ENCODE measurements around the gene GDF7.

The GDF7 gene

DNA sequence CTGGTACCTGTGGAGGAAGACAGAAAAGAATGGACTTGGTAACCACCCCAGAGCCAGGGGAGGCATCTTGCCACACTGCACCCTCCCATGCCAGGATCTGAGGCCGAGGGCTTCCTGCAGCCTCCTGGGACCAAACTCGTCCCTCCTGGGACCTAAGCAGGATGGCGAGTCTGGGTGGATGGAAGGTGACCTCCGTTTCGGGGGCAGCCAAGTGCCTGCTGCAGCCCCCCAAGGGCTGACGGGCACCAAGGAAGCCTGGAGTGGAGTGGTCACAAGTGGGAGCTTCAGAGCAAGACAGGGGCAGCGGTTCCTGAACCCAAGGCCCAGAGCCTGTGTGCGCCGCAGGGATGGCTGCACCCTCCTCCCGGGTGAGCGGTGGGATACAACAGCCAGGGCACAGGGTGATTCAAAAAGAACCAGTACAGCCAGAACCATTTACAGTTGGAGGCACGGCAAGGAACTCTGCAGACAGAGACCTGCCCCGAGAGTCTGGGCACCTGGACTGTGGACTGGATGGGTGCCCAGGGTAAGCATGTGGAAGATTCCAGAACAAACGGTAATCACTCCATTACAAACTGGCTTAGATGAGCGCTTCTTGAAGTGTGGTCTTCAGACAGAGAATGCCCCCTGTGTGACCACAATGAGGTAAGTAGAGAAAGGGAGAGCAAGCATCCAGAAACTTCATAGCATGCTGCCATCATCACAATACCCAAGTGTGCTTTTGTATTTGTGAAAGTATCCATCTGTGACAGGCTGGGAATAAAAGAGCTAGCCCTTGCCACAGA, 28.1 kb upstream of the GDF7 start:
- no peak overlapping the region for H2BK15ac ChIP-seq (replicated peaks; ENCODE audit: low read depth)
- WGBS (ENCODE audit: extremely low coverage, insufficient coverage, low lambda C conversion rate) = no CpG with 5 or more reads among the region's 15 CpGs
- H3K36me3 ChIP-seq (ENCODE audit: control insufficient read depth, insufficient read depth, low read length) = no peaks in the 10 kb centered on the region
- H3K4me2 ChIP-seq (ENCODE audit: low read length) = no peak overlapping the region
- H3K23ac ChIP-seq (ENCODE audit: low read length) = no peak overlapping the region
- no peak overlapping the region for H4K5ac ChIP-seq (ENCODE audit: low read length)
- no peak overlapping the region for H3K18ac ChIP-seq (ENCODE audit: low read length)
- no peak overlapping the region for H3K4me3 ChIP-seq (ENCODE audit: low read length)
- no peak overlapping the region for H3K9ac ChIP-seq (ENCODE audit: low read length)
- H3K79me2 ChIP-seq (ENCODE audit: control insufficient read depth, insufficient read depth, low read length) = no peaks in the 10 kb centered on the region
- no peak overlapping the region for H3K4ac ChIP-seq (ENCODE audit: low read depth, low read length)
- no peak overlapping the region for H3K27ac ChIP-seq (ENCODE audit: low read depth, low read length)
- H2BK5ac ChIP-seq (ENCODE audit: low read length) = no peak overlapping the region
- H3K79me1 ChIP-seq (ENCODE audit: low read length) = no peaks in the 10 kb centered on the region
- no peak for DNase-seq
- no peak overlapping the region for H2AK5ac ChIP-seq (ENCODE audit: low read length)
- H3K27me3 ChIP-seq (ENCODE audit: insufficient read depth, low read length, poor library complexity) = no peaks in the 10 kb centered on the region
- no peak overlapping the region for H3K56ac ChIP-seq (ENCODE audit: low read length)
- peaks cover 2% of the 10 kb centered on the region for H3K4me1 ChIP-seq (ENCODE audit: control insufficient read depth, low read depth, low read length)
- no peak overlapping the region for H2BK120ac ChIP-seq (ENCODE audit: low read depth, low read length)
- H4K8ac ChIP-seq (ENCODE audit: low read depth, low read length) = no peak overlapping the region

DNA sequence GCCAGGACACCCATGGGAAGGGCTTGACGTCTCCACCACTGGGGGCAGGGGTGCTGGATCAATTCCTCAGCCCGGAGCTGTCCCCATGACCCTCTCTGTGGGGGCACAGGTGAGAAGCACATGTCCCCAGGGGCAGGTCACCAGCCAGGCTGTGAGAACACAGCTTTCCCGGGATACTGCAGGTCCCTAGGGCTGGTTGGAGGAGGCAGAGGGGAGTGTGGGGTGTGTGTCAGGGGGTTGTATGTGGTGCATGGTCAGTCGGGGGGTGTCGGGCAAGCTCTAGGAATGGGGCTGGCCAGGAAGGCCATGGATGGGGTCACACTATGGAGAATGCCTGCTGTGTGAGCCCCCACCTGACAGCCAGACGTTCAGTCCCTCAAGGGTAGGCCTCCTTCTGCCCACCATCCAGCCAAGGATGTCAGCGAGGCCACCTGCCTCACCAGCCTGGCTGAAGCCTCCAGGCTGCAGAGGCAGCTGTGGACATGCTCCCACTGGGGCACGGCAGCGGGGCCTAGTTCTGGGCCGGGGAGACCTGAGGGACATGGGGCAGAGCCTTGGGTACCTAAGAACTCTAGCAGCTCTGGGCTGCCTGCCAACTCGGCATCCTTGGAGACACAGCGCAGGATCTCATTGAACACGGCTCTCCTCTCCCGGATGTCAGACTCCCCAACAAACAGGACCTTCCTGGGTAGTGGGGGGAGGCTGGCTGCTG, 26.4 kb upstream of the GDF7 start:
- no CpG with 5 or more reads among the region's 14 CpGs for WGBS (ENCODE audit: extremely low coverage, insufficient coverage, low lambda C conversion rate)
- Histone ChIP-seq H3K27ac (ENCODE audit: low read depth, low read length) (no peak overlapping the region), H3K56ac (ENCODE audit: low read length) (no peak overlapping the region), H2AK5ac (ENCODE audit: low read length) (no peak overlapping the region), H3K9ac (ENCODE audit: low read length) (no peak overlapping the region), H3K18ac (ENCODE audit: low read length) (no peak overlapping the region), H2BK120ac (ENCODE audit: low read depth, low read length) (no peak overlapping the region), H4K5ac (ENCODE audit: low read length) (no peak overlapping the region), H3K23ac (ENCODE audit: low read length) (no peak overlapping the region), H3K27me3 (ENCODE audit: insufficient read depth, low read length, poor library complexity) (no peaks in the 10 kb centered on the region), H2BK5ac (ENCODE audit: low read length) (no peak overlapping the region), H3K4me3 (ENCODE audit: low read length) (no peak overlapping the region), H3K4me2 (ENCODE audit: low read length) (no peak overlapping the region), H3K79me1 (ENCODE audit: low read length) (no peaks in the 10 kb centered on the region), H4K8ac (ENCODE audit: low read depth, low read length) (no peak overlapping the region), H3K79me2 (ENCODE audit: control insufficient read depth, insufficient read depth, low read length) (no peaks in the 10 kb centered on the region), H3K4me1 (ENCODE audit: control insufficient read depth, low read depth, low read length) (peaks cover under 1% of the 10 kb centered on the region), H3K4ac (ENCODE audit: low read depth, low read length) (no peak overlapping the region), H3K36me3 (ENCODE audit: control insufficient read depth, insufficient read depth, low read length) (no peaks in the 10 kb centered on the region), H2BK15ac (replicated peaks; ENCODE audit: low read depth) (no peak overlapping the region)
- DNase-seq = no peak

DNA sequence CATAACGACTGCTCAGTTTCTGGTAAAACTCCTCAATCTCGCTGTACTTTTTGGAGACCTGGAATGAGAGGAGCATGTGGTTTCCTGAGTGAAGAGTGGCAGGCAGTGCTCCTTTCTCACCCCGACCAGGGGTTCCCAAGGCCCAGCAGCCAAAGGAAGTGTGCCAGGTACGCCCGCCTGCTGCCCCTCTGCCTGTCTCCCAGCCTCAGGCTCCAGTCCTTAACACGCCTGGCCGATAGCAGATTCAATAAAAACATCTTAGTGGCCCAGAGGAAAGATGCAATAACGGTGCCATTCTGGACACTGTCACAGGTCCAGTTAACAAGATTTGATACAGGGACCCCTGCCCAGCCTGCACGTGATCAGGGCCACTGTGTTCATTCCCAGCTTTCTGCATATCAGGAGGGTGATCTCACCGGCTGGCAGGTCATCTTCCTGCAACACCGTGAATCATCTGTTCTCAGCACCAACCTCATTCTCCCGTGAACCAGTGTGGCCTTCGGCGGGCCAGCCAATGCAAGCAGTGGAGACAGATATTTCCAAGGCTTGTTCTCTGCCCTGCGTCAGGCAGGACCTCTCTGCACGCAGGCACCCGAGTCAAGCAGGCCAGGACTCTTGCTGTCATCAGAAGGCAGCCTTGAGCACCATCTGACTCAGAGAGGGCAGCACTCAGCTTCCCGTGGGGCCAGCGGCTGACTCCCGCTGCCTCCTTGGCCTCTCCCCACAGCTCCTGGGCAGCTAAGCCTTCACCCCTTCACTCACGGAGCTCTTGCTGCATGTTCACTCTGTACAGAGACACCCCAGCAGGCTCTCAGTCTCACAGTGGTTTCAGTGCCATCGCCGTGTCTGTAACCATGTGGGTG, 25.6 kb upstream of the GDF7 start:
- no peak overlapping the region for H4K8ac ChIP-seq (ENCODE audit: low read depth, low read length)
- H3K79me2 ChIP-seq (ENCODE audit: control insufficient read depth, insufficient read depth, low read length) = no peaks in the 10 kb centered on the region
- no peak overlapping the region for H2AK5ac ChIP-seq (ENCODE audit: low read length)
- DNase-seq = peak; percentile 54
- no peaks in the 10 kb centered on the region for H3K4me1 ChIP-seq (ENCODE audit: control insufficient read depth, low read depth, low read length)
- H2BK5ac ChIP-seq (ENCODE audit: low read length) = no peak overlapping the region
- no peak overlapping the region for H3K4me2 ChIP-seq (ENCODE audit: low read length)
- no peak overlapping the region for H3K4me3 ChIP-seq (ENCODE audit: low read length)
- no peak overlapping the region for H3K23ac ChIP-seq (ENCODE audit: low read length)
- H3K18ac ChIP-seq (ENCODE audit: low read length) = no peak overlapping the region
- H3K27me3 ChIP-seq (ENCODE audit: insufficient read depth, low read length, poor library complexity) = no peaks in the 10 kb centered on the region
- no CpG with 5 or more reads among the region's 23 CpGs for WGBS (ENCODE audit: extremely low coverage, insufficient coverage, low lambda C conversion rate)
- H3K36me3 ChIP-seq (ENCODE audit: control insufficient read depth, insufficient read depth, low read length) = no peaks in the 10 kb centered on the region
- no peak overlapping the region for H2BK15ac ChIP-seq (replicated peaks; ENCODE audit: low read depth)
- no peak overlapping the region for H3K4ac ChIP-seq (ENCODE audit: low read depth, low read length)
- no peak overlapping the region for H4K5ac ChIP-seq (ENCODE audit: low read length)
- no peak overlapping the region for H2BK120ac ChIP-seq (ENCODE audit: low read depth, low read length)
- no peak overlapping the region for H3K9ac ChIP-seq (ENCODE audit: low read length)
- no peaks in the 10 kb centered on the region for H3K79me1 ChIP-seq (ENCODE audit: low read length)
- peak overlapping the region; percentile 25 for H3K56ac ChIP-seq (ENCODE audit: low read length)
- H3K27ac ChIP-seq (ENCODE audit: low read depth, low read length) = no peak overlapping the region

DNA sequence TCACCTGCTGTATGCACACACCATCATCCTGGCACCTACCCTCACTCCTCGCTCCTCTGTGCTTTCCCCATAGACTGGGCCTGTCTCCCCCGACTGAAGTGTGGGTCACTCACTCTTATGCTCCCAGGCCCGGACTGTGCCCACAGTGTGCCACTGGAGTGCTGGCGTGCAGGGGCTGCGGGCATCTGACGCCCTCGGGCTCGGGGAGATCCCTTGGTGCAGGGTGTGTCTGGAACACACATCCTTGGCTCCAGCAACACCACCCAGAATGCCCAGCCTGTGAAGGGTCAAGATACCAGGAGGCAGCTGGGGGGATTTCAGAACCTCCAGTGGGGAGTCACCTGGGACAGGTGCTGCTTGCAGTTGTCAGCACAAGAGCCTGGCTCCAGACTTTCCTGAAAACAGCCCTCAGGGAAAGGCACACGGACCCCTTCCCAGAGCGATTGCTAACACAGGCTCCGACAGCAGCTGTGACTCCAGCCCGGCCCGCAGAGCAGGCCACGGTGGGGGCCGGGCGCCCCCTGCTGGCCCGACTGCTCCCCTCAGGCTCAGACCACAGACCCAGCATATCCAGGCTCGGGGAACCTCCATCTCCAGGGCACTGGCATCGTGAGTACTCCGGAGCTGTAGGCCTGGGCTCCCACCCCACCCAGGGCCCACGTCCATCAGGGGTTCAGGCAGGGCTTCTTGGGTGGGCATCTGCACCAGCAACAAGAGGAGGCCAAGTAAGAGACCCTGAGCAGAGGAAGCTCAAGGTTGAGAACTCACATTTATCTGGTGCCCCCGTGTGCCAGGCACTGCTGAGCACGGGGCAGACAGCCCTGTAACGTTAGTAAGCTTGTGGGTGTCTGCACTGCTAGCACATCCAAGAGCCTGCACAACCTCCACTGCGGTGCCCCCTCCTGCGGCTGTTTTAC, 24.6 kb upstream of the GDF7 start:
- Histone ChIP-seq H2BK120ac (ENCODE audit: low read depth, low read length) (no peak overlapping the region), H3K4ac (ENCODE audit: low read depth, low read length) (no peak overlapping the region), H3K9ac (ENCODE audit: low read length) (no peak overlapping the region), H4K8ac (ENCODE audit: low read depth, low read length) (no peak overlapping the region), H4K5ac (ENCODE audit: low read length) (no peak overlapping the region), H3K4me1 (ENCODE audit: control insufficient read depth, low read depth, low read length) (no peaks in the 10 kb centered on the region), H3K23ac (ENCODE audit: low read length) (no peak overlapping the region), H3K27ac (ENCODE audit: low read depth, low read length) (no peak overlapping the region), H2BK15ac (replicated peaks; ENCODE audit: low read depth) (no peak overlapping the region), H2AK5ac (ENCODE audit: low read length) (no peak overlapping the region), H2BK5ac (ENCODE audit: low read length) (no peak overlapping the region), H3K36me3 (ENCODE audit: control insufficient read depth, insufficient read depth, low read length) (no peaks in the 10 kb centered on the region), H3K27me3 (ENCODE audit: insufficient read depth, low read length, poor library complexity) (no peaks in the 10 kb centered on the region), H3K56ac (ENCODE audit: low read length) (peak overlapping the region; percentile 15), H3K4me2 (ENCODE audit: low read length) (no peak overlapping the region), H3K4me3 (ENCODE audit: low read length) (no peak overlapping the region), H3K79me1 (ENCODE audit: low read length) (no peaks in the 10 kb centered on the region), H3K79me2 (ENCODE audit: control insufficient read depth, insufficient read depth, low read length) (no peaks in the 10 kb centered on the region), H3K18ac (ENCODE audit: low read length) (no peak overlapping the region)
- no CpG with 5 or more reads among the region's 26 CpGs for WGBS (ENCODE audit: extremely low coverage, insufficient coverage, low lambda C conversion rate)
- DNase-seq = peak; percentile 79

DNA sequence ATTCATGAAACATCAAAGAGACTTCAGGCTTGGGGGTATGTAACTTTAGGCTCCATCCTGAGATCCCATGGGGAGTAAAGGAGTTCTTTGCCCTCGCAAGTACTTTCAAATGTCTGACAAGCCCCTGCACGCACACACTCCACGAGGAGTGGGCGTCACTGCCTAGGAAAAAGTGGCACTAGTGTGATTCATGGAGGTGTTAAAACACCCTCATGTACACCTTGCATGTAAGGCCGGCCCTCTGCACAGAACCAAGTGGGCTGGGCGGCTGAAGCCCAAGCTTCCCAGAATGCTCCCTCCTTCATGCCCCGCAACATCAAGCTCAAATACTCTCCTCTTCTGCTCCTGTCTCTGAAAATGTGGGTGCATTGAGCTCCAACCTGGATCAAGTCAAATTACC, 23.9 kb upstream of the GDF7 start:
- no peak overlapping the region for H4K8ac ChIP-seq (ENCODE audit: low read depth, low read length)
- no peak overlapping the region for H3K56ac ChIP-seq (ENCODE audit: low read length)
- H3K27me3 ChIP-seq (ENCODE audit: insufficient read depth, low read length, poor library complexity) = no peaks in the 10 kb centered on the region
- no peak overlapping the region for H2BK15ac ChIP-seq (replicated peaks; ENCODE audit: low read depth)
- no peak overlapping the region for H3K4me3 ChIP-seq (ENCODE audit: low read length)
- no peak overlapping the region for H3K27ac ChIP-seq (ENCODE audit: low read depth, low read length)
- no peak overlapping the region for H2AK5ac ChIP-seq (ENCODE audit: low read length)
- no peak overlapping the region for H3K4me2 ChIP-seq (ENCODE audit: low read length)
- H2BK120ac ChIP-seq (ENCODE audit: low read depth, low read length) = no peak overlapping the region
- no peak overlapping the region for H2BK5ac ChIP-seq (ENCODE audit: low read length)
- no peak overlapping the region for H4K5ac ChIP-seq (ENCODE audit: low read length)
- no peak overlapping the region for H3K18ac ChIP-seq (ENCODE audit: low read length)
- H3K36me3 ChIP-seq (ENCODE audit: control insufficient read depth, insufficient read depth, low read length) = no peaks in the 10 kb centered on the region
- H3K9ac ChIP-seq (ENCODE audit: low read length) = no peak overlapping the region
- H3K79me2 ChIP-seq (ENCODE audit: control insufficient read depth, insufficient read depth, low read length) = no peaks in the 10 kb centered on the region
- H3K23ac ChIP-seq (ENCODE audit: low read length) = no peak overlapping the region
- no peaks in the 10 kb centered on the region for H3K79me1 ChIP-seq (ENCODE audit: low read length)
- WGBS (ENCODE audit: extremely low coverage, insufficient coverage, low lambda C conversion rate) = no CpG with 5 or more reads among the region's 7 CpGs
- no peaks in the 10 kb centered on the region for H3K4me1 ChIP-seq (ENCODE audit: control insufficient read depth, low read depth, low read length)
- no peak overlapping the region for H3K4ac ChIP-seq (ENCODE audit: low read depth, low read length)
- no peak for DNase-seq

All from mesendoderm (in vitro differentiated cells).